H1 (cell line): Measurements from ENCODE around the gene BCAR1. TPM values are rescaled to one million over a fixed set of nuclear protein-coding genes. Genes with fewer than 3 reads are reported as not detected.

ENCODE experiments used
- CTCF ChIA-PET: fragments of 300-600 bp; sonication (Branson Sonifier 250); formaldehyde crosslinking; loops from one replicate; lab custom pipeline; 2021; ENCODE audit not compliant: partially characterized antibody; lab: Charles Lee
- POLR2A ChIA-PET: fragments of 300-600 bp; sonication (Branson Sonifier 250); formaldehyde crosslinking; loops from one replicate; lab custom pipeline; 2021; ENCODE audit warnings: inconsistent platforms; ENCODE audit not compliant: partially characterized antibody; lab: Charles Lee
- DNase-seq, 2 experiments: peaks; one replicate each; pipeline versions ENCODE4 v3.0.0 to v3.0.0-alpha.2; 2010 to 2022; ENCODE audit warnings: low spot score in 2 of 2, low read depth in 1 of 2, mixed read lengths in 1 of 2
- FAIRE-seq: peaks from 2 replicates; lab custom pipeline; 2011; peaks lifted over from hg19 to GRCh38; lab: Jason Lieb, UNC
- H2AFZ ChIP-seq: 2 replicates; pipeline ENCODE4 v1.8.1; 2012; ENCODE audit warnings: low read length, inconsistent platforms
- H2AK5ac ChIP-seq: 2 replicates; pipeline ENCODE4 v1.6.1; 2013; ENCODE audit warnings: low read depth, low read length
- H2BK120ac ChIP-seq: replicated peaks from 2 replicates; pipeline ENCODE3; 2013; ENCODE audit warnings: low read depth, low read length, inconsistent platforms
- H2BK12ac ChIP-seq: 2 replicates; pipeline ENCODE4 v1.6.1; 2013; ENCODE audit warnings: low read depth, low read length
- H2BK15ac ChIP-seq: 2 replicates; pipeline ENCODE4 v1.6.1; 2013; ENCODE audit warnings: low read length
- H2BK20ac ChIP-seq: 2 replicates; pipeline ENCODE4 v1.6.1; 2013; ENCODE audit warnings: low read length
- H2BK5ac ChIP-seq: 2 replicates; pipeline ENCODE4 v1.6.1; 2013; ENCODE audit warnings: low read depth, low read length
- H3K14ac ChIP-seq: 2 replicates; pipeline ENCODE4 v1.6.1; 2013; ENCODE audit warnings: inconsistent platforms; ENCODE audit not compliant: insufficient read length
- H3K18ac ChIP-seq: 2 replicates; pipeline ENCODE4 v1.6.1; 2013; ENCODE audit warnings: low read length; ENCODE audit errors: extremely low read depth
- H3K23ac ChIP-seq: 2 replicates; pipeline ENCODE4 v1.6.1; 2013; ENCODE audit warnings: inconsistent platforms; ENCODE audit not compliant: insufficient read length
- H3K23me2 ChIP-seq: 2 replicates; pipeline ENCODE4 v1.6.1; 2013; ENCODE audit warnings: low read depth, low read length
- H3K27ac ChIP-seq: 2 replicates; pipeline ENCODE4 v1.6.1; 2011; ENCODE audit warnings: low read depth, low read length, inconsistent platforms
- H3K27me3 ChIP-seq, 4 experiments: replicated peaks in 1 of 4; 1 replicate in 1 of 4; 2 replicates in 3 of 4; pipeline versions ENCODE4 v1.6.1 to v1.8.1; 2011 to 2013; ENCODE audit warnings: low read length in 3 of 4, mild to moderate bottlenecking in 3 of 4, inconsistent platforms in 2 of 4, mixed read lengths in 2 of 4, moderate library complexity in 1 of 4; ENCODE audit not compliant: control insufficient read depth in 3 of 4, insufficient read depth in 3 of 4; ENCODE audit errors: extremely low read depth in 1 of 4
- H3K36me3 ChIP-seq, 4 experiments: 2 replicates each; pipeline versions ENCODE4 v1.6.1 to v1.8.1; 2011 to 2013; ENCODE audit warnings: mild to moderate bottlenecking in 4 of 4, low read length in 3 of 4, moderate library complexity in 2 of 4, control low read depth in 1 of 4, inconsistent platforms in 1 of 4; ENCODE audit not compliant: insufficient read depth in 4 of 4, control insufficient read depth in 2 of 4
- H3K4ac ChIP-seq: replicated peaks from 2 replicates; pipeline ENCODE3; 2013; ENCODE audit warnings: low read length, low read depth, mixed read lengths, inconsistent platforms; ENCODE audit not compliant: insufficient read length
- H3K4me1 ChIP-seq, 4 experiments: replicated peaks in 1 of 4; 1 replicate in 1 of 4; 2 replicates in 3 of 4; pipeline versions ENCODE4 v1.6.1 to v1.8.1; 2011 to 2013; ENCODE audit warnings: low read length in 3 of 4, inconsistent platforms in 2 of 4, mixed read lengths in 1 of 4; ENCODE audit not compliant: insufficient read depth in 4 of 4, control insufficient read depth in 3 of 4
- H3K4me2 ChIP-seq, 2 experiments: 2 replicates each; pipeline versions ENCODE4 v1.6.1 to v1.8.1; 2011 to 2013; ENCODE audit warnings: low read depth in 2 of 2, low read length in 2 of 2, control low read depth in 1 of 2, inconsistent platforms in 1 of 2, mild to moderate bottlenecking in 1 of 2; ENCODE audit not compliant: insufficient read depth in 1 of 2
- H3K4me3 ChIP-seq, 4 experiments: fragments of 200-600, 300-600 bp in 1 of 4; sonication (generic), shearing (Covaris generic), sonication (Bioruptor Twin) in 1 of 4; 2 replicates each; pipeline versions ENCODE4 v1.5.1 to v1.8.1; 2011 to 2016; ENCODE audit warnings: low read length in 4 of 4, low read depth in 3 of 4, control low read depth in 2 of 4, inconsistent platforms in 2 of 4, mild to moderate bottlenecking in 2 of 4, mixed read lengths in 1 of 4, moderate library complexity in 1 of 4; ENCODE audit not compliant: insufficient read depth in 2 of 4; ENCODE audit errors: extremely low read depth in 1 of 4
- H3K56ac ChIP-seq: replicated peaks from 2 replicates; pipeline ENCODE3; 2013; ENCODE audit warnings: low read depth, mild to moderate bottlenecking, mixed read lengths, low read length, inconsistent platforms; ENCODE audit not compliant: insufficient read length
- H3K79me1 ChIP-seq: 2 replicates; pipeline ENCODE4 v1.6.1; 2013; ENCODE audit warnings: low read depth, low read length, control low read depth
- H3K79me2 ChIP-seq, 2 experiments: 2 replicates each; pipeline versions ENCODE4 v1.6.1 to v1.8.1; 2012 to 2013; ENCODE audit warnings: low read length in 2 of 2, mild to moderate bottlenecking in 2 of 2, inconsistent platforms in 1 of 2; ENCODE audit not compliant: insufficient read depth in 2 of 2, control insufficient read depth in 1 of 2
- H3K9ac ChIP-seq, 4 experiments: replicated peaks in 1 of 4; 1 replicate in 1 of 4; 2 replicates in 3 of 4; pipeline versions ENCODE4 v1.6.1 to v1.8.1; 2011 to 2013; ENCODE audit warnings: low read depth in 3 of 4, low read length in 3 of 4, control low read depth in 2 of 4, mild to moderate bottlenecking in 2 of 4, moderate library complexity in 2 of 4, inconsistent platforms in 1 of 4; ENCODE audit errors: extremely low read depth in 1 of 4
- H3K9me3 ChIP-seq, 2 experiments: 2 replicates each; pipeline versions ENCODE4 v1.6.1 to v1.8.1; 2012 to 2013; ENCODE audit warnings: mild to moderate bottlenecking in 2 of 2, moderate library complexity in 2 of 2, control low read depth in 1 of 2, inconsistent platforms in 1 of 2, low read depth in 1 of 2, low read length in 1 of 2, mixed read lengths in 1 of 2; ENCODE audit not compliant: insufficient read depth in 2 of 2
- H4K20me1 ChIP-seq, 2 experiments: replicated peaks in 1 of 2; 2 replicates each; pipeline versions ENCODE3 to v1.8.1; 2011 to 2013; ENCODE audit warnings: inconsistent platforms in 2 of 2, low read length in 2 of 2, mild to moderate bottlenecking in 1 of 2; ENCODE audit not compliant: insufficient read depth in 2 of 2, control insufficient read depth in 1 of 2
- H4K5ac ChIP-seq: 2 replicates; pipeline ENCODE4 v1.6.1; 2013; ENCODE audit warnings: low read length, low read depth, mixed read lengths, inconsistent platforms; ENCODE audit not compliant: insufficient read length
- H4K8ac ChIP-seq: 2 replicates; pipeline ENCODE4 v1.8.0; 2013; ENCODE audit warnings: mild to moderate bottlenecking, moderate library complexity, low read length, inconsistent platforms; ENCODE audit not compliant: insufficient read depth; ENCODE audit errors: extremely low read depth
- H4K91ac ChIP-seq: replicated peaks from 2 replicates; pipeline ENCODE3; 2013; ENCODE audit warnings: low read length, mixed read lengths, inconsistent platforms; ENCODE audit not compliant: insufficient read length
- GTF2F1 ChIP-seq: IDR thresholded peaks from 2 replicates; pipeline ENCODE4 v1.6.1; 2012; ENCODE audit warnings: low read depth, low read length, improper control_type of control experiment, borderline replicate concordance
- HDAC2 ChIP-seq, 2 experiments: fragments of 300-600 bp in 1 of 2; sonication (generic) in 1 of 2; IDR thresholded peaks; 2 replicates each; pipeline ENCODE4 v1.6.1; 2011 to 2012; ENCODE audit warnings: low read depth in 2 of 2, low read length in 2 of 2, mild to moderate bottlenecking in 2 of 2, moderate library complexity in 2 of 2, borderline replicate concordance in 1 of 2, inconsistent platforms in 1 of 2
- HDAC6 ChIP-seq: IDR thresholded peaks from one replicate; pipeline ENCODE4 v1.7.1; 2012; ENCODE audit warnings: low read depth, mild to moderate bottlenecking, inconsistent platforms, low read length, moderate library complexity
- JUN ChIP-seq: IDR thresholded peaks from 2 replicates; pipeline ENCODE4 v1.6.1; 2011; ENCODE audit warnings: low read depth, mild to moderate bottlenecking, improper control_type of control experiment, low read length
- JUND ChIP-seq: IDR thresholded peaks from 2 replicates; pipeline ENCODE4 v1.6.1; 2011; ENCODE audit warnings: mild to moderate bottlenecking, improper control_type of control experiment, low read length
- NRF1 ChIP-seq: IDR thresholded peaks from 2 replicates; pipeline ENCODE4 v1.6.1; 2011; ENCODE audit warnings: mild to moderate bottlenecking, low read depth, low read length, improper control_type of control experiment
- PHF8 ChIP-seq: fragments of 200-600 bp; sonication (generic); conservative IDR thresholded peaks from 2 replicates; pipeline ENCODE4 v1.7.1; 2012; ENCODE audit warnings: low read depth, mild to moderate bottlenecking, inconsistent platforms, low read length, moderate library complexity
- RNF2 ChIP-seq: fragments of 200-900, 300-1000 bp; sonication (generic); IDR thresholded peaks from 2 replicates; pipeline ENCODE4 v1.7.1; 2016; ENCODE audit warnings: borderline replicate concordance, low read depth, mild to moderate bottlenecking, antibody characterized with exemption, low read length; ENCODE audit not compliant: poor library complexity, severe bottlenecking; ENCODE audit errors: missing control alignments
- SUZ12 ChIP-seq: fragments of 200-600 bp; sonication (generic); IDR thresholded peaks from 2 replicates; pipeline ENCODE4 v1.6.1; 2012; ENCODE audit warnings: mild to moderate bottlenecking, inconsistent platforms, low read length, moderate library complexity, mixed read lengths
- WGBS, 2 experiments: shearing (Covaris generic) in 1 of 2; methylation state at CpG; one replicate each; pipeline versions ENCODE4 v1.1.6 to v1.1.7; 2013 to 2015; ENCODE audit warnings: low lambda C conversion rate in 2 of 2, mixed read lengths in 2 of 2, inconsistent platforms in 1 of 2, low coverage in 1 of 2, missing lambda C conversion rate in 1 of 2; ENCODE audit not compliant: insufficient replicate concordance in 2 of 2, insufficient coverage in 1 of 2, insufficient read length in 1 of 2; ENCODE audit errors: extremely low coverage in 1 of 2, missing lambda C conversion rate in 1 of 2; 5-methylcytosine and 5-hydroxymethylcytosine counted together
- polyA plus RNA-seq, 7 experiments: library from polyadenylated mRNA; depleted of rRNA in 3 of 7; stranded (reverse) in 5 of 7; unstranded in 2 of 7; fragments of >200 nt in 5 of 7; fragments of 200-250 nt in 2 of 7; gene quantifications; 1 replicate in 5 of 7; 2 replicates in 1 of 7; 4 replicates in 1 of 7; pipeline versions ENCODE4 v1.2.1 to v1.2.3, GENCODE V29; 2011 to 2013; ENCODE audit warnings: missing spikeins in 2 of 7, mixed read lengths in 2 of 7
- total RNA-seq: library from RNA; stranded (reverse); fragmentation: NEBNext Ultra II Directional; extraction: Animal tissue kit (Norgen Biotek cat#: 25700); gene quantifications from 2 replicates; pipeline ENCODE4 v1.2.1, GENCODE V29; 2021
- TF ChIP-seq, protein P1 (sequence below): IDR thresholded peaks from 2 replicates; pipeline ENCODE4 v1.6.1; 2012; ENCODE audit warnings: inconsistent platforms

Gene BCAR1
- total and polyA plus RNA-seq, 2 of the 8 experiments (the other 6 are each of a cell fraction or from before 2014, with no cell fraction given): 59.8 to 105 TPM

DNA sequence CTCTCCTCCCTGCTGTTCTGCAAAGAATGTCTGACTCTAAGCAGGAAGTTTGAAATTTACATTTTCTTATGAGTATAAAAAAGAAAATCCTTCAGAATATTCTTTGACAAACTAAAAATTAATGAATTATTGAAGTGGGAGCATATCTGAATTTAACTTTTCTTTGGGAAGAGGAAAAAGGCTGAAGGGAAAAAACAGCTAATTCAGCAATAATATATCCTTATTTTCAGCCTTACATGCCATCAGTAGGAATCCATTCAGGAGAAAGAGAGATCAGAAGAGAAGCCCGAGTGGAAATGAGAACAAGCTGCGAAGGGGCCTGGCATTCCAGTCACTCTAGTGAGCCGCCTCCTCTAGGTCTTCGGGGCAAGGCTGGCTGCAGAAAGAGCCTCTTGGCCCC lies 41.7 kb upstream of the BCAR1 start:
- no peaks in the 10 kb centered on the region for H3K27me3 ChIP-seq
- no peak overlapping the region for H3K4me2 ChIP-seq
- no peak overlapping the region for H4K91ac ChIP-seq
- H3K27ac ChIP-seq: no peak overlapping the region
- H2BK120ac ChIP-seq: no peak overlapping the region
- no peak overlapping the region for H4K8ac ChIP-seq
- TF ChIP-seq NRF1 (no peak), JUN (no peak), PHF8 (no peak), HDAC2 (IDR thresholded peaks at IDR 0.05; ENCODE audit: borderline replicate concordance in 1 of 2, low read depth in 2 of 2, low read length in 2 of 2) (no peak), JUND (no peak), HDAC6 (no peak), RNF2 (no peak), GTF2F1 (no peak), SUZ12 (no peak)
- TF ChIP-seq, protein P1, sequence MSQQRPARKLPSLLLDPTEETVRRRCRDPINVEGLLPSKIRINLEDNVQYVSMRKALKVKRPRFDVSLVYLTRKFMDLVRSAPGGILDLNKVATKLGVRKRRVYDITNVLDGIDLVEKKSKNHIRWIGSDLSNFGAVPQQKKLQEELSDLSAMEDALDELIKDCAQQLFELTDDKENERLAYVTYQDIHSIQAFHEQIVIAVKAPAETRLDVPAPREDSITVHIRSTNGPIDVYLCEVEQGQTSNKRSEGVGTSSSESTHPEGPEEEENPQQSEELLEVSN: no peak
- peaks cover 0 to 4% of the 10 kb centered on the region in 2 experiments for H4K20me1 ChIP-seq
- no peak overlapping the region for H3K4me3 ChIP-seq
- no peaks in the 10 kb centered on the region for H3K23me2 ChIP-seq
- peaks cover 3 to 33% (median 16%) of the 10 kb centered on the region in 4 experiments; a peak in 6 of 8 replicates for H3K36me3 ChIP-seq
- POLR2A ChIA-PET: interaction anchor here (0.7 to 1.3 kb wide), 2 partner anchors 54 to 67 kb away, joined by 3 to 4 read pairs; no protein-coding TSS in a partner anchor
- H3K9ac ChIP-seq: no peak overlapping the region
- H3K18ac ChIP-seq: no peak overlapping the region
- 85% methylated on average over 4 of the region's 4 CpGs; no CpG with 5 or more reads in 1 of the 2 experiments for WGBS, 2 experiments
- CTCF ChIA-PET: interaction anchor here (1.0 to 1.9 kb wide), 4 partner anchors 9 to 179 kb away, joined by 3 to 6 read pairs (median 3); no protein-coding TSS in a partner anchor
- H3K4me1 ChIP-seq: no peaks in the 10 kb centered on the region
- H3K9me3 ChIP-seq: no peaks in the 10 kb centered on the region
- no peak overlapping the region for H4K5ac ChIP-seq
- no peak overlapping the region for H3K56ac ChIP-seq
- H2AK5ac ChIP-seq: no peak overlapping the region
- no peak overlapping the region for H2AFZ ChIP-seq
- no peak overlapping the region for H3K4ac ChIP-seq
- FAIRE-seq (no peak), DNase-seq (no peak)
- H3K14ac ChIP-seq: no peak overlapping the region
- H2BK20ac ChIP-seq: no peak overlapping the region
- H3K79me1 ChIP-seq: no peaks in the 10 kb centered on the region
- no peak overlapping the region for H2BK5ac ChIP-seq
- H2BK15ac ChIP-seq: no peak overlapping the region
- H3K23ac ChIP-seq: no peak overlapping the region
- H3K79me2 ChIP-seq: no peaks in the 10 kb centered on the region
- H2BK12ac ChIP-seq: no peak overlapping the region
